GM12878 (cell line): ENCODE results near the gene HSD17B11. TPM values are rescaled to one million over a fixed set of nuclear protein-coding genes. Genes with fewer than 3 reads are reported as not detected.

ENCODE experiments used
- ATAC-seq: fragments of 200-7000 bp; cut with Tn5 transposase; 3 replicates; pipeline ENCODE4 v1.9.1; 2020; ENCODE audit warnings: mild to moderate bottlenecking, moderate library complexity
- BruUV-seq: library from RNA; stranded (reverse); fragments of 400-500 nt; replicated peaks from 2 replicates; lab custom pipeline; 2021; lab: Mats Ljungman, UMichigan
- CTCF ChIA-PET: fragments of 300-600 bp; sonication (Branson Sonifier 250); formaldehyde crosslinking; extraction: SDS; loops from one replicate; lab custom pipeline; 2021; ENCODE audit warnings: inconsistent platforms; lab: Yijun Ruan, JAX
- POLR2A ChIA-PET: fragments of 350-600 bp; formaldehyde crosslinking; extraction: SDS; loops from one replicate; lab custom pipeline; 2021; ENCODE audit warnings: inconsistent platforms; lab: Charles Lee
- RAD21 ChIA-PET: fragments of 300-600 bp; sonication (Branson Sonifier 250); formaldehyde crosslinking; loops from one replicate; lab custom pipeline; 2023; ENCODE audit warnings: antibody characterized with exemption; ENCODE audit not compliant: unreplicated experiment; lab: Charles Lee
- SMC1A ChIA-PET: fragments of 300-600 bp; sonication (Branson Sonifier 250); formaldehyde crosslinking; loops from one replicate; lab custom pipeline; 2023; ENCODE audit not compliant: unreplicated experiment, uncharacterized antibody; lab: Charles Lee
- DNase-seq: peaks from one replicate; pipeline ENCODE4 v3.0.0-alpha.2; 2011; ENCODE audit warnings: low read depth, low spot score
- FAIRE-seq: peaks from 3 replicates; lab custom pipeline; 2011; peaks lifted over from hg19 to GRCh38; lab: Jason Lieb, UNC
- H2AFZ ChIP-seq: 2 replicates; pipeline ENCODE4 v1.6.0; 2011; ENCODE audit warnings: low read depth, low read length, control low read depth; ENCODE audit not compliant: control insufficient read depth
- H3K27ac ChIP-seq: 2 replicates; pipeline ENCODE4 v1.5.1; 2011; ENCODE audit warnings: control low read depth; ENCODE audit not compliant: control insufficient read depth, insufficient read depth
- H3K27me3 ChIP-seq, 2 experiments: replicated peaks in 1 of 2; 2 replicates each; pipeline versions ENCODE4 v1.6.0 to v1.6.1; 2011; ENCODE audit warnings: low read length in 1 of 2; ENCODE audit not compliant: control insufficient read depth in 2 of 2, insufficient read depth in 2 of 2
- H3K36me3 ChIP-seq, 2 experiments: 2 replicates each; pipeline ENCODE4 v1.5.1; 2011; ENCODE audit warnings: low read length in 1 of 2; ENCODE audit not compliant: control insufficient read depth in 2 of 2, insufficient read depth in 2 of 2
- H3K4me1 ChIP-seq: 2 replicates; pipeline ENCODE4 v1.6.1; 2011; ENCODE audit warnings: mild to moderate bottlenecking, low read length, moderate library complexity, mixed read lengths; ENCODE audit not compliant: control insufficient read depth, insufficient read depth
- H3K4me2 ChIP-seq: 2 replicates; pipeline ENCODE4 v1.6.0; 2011; ENCODE audit warnings: control low read depth; ENCODE audit not compliant: control insufficient read depth, insufficient read depth
- H3K4me3 ChIP-seq: fragments of 200-600 bp; sonication (generic); 2 replicates; pipeline ENCODE4 v1.5.1; 2016
- H3K79me2 ChIP-seq: 2 replicates; pipeline ENCODE4 v1.6.0; 2011; ENCODE audit warnings: low read length; ENCODE audit not compliant: control insufficient read depth, insufficient read depth
- H3K9ac ChIP-seq: 2 replicates; pipeline ENCODE4 v1.8.0; 2011; ENCODE audit warnings: low read length, control low read depth, mixed read lengths; ENCODE audit not compliant: control insufficient read depth, insufficient read depth
- H3K9me3 ChIP-seq: replicated peaks from 3 replicates; pipeline ENCODE4 v1.5.1; 2011; ENCODE audit warnings: mild to moderate bottlenecking, low read length; ENCODE audit not compliant: control insufficient read depth, insufficient read depth
- H4K20me1 ChIP-seq: 2 replicates; pipeline ENCODE4 v1.6.0; 2011; ENCODE audit not compliant: control insufficient read depth, insufficient read depth
- GATAD2B ChIP-seq: fragments of 450-650 bp; conservative IDR thresholded peaks from 2 replicates; pipeline ENCODE4 v1.6.1; 2017; ENCODE audit warnings: low read depth, mild to moderate bottlenecking, moderate library complexity
- NKRF ChIP-seq: fragments of 450-650 bp; conservative IDR thresholded peaks from 2 replicates; pipeline ENCODE4 v1.6.1; 2017; ENCODE audit warnings: mild to moderate bottlenecking, moderate library complexity
- WRNIP1 ChIP-seq: IDR thresholded peaks from 2 replicates; pipeline ENCODE4 v1.6.1; 2011; ENCODE audit warnings: low read depth, low read length, improper control_type of control experiment, borderline replicate concordance
- WGBS: methylation state at CpG from one replicate; pipeline ENCODE4 v1.1.6; 2016; ENCODE audit warnings: low lambda C conversion rate; ENCODE audit not compliant: insufficient replicate concordance, insufficient coverage; ENCODE audit errors: missing lambda C conversion rate; 5-methylcytosine and 5-hydroxymethylcytosine counted together
- in situ Hi-C: fragments of 300-500 bp; cut with MboI; formaldehyde crosslinking; loops from 9 replicates; pipeline ENCODE4 v1.14.3; 2018; ENCODE audit warnings: mixed read lengths
- intact Hi-C: fragments of 100-400 bp; cut with micrococcal nuclease; formaldehyde crosslinking; loops from one replicate; pipeline ENCODE4 v1.14.2; 2022; ENCODE audit not compliant: unreplicated experiment
- polyA plus RNA-seq, 11 experiments: library from polyadenylated mRNA; depleted of rRNA in 4 of 11; unstranded in 6 of 11; stranded (reverse) in 5 of 11; fragments of >200 nt; fragmentation: Nextera tagmentation in 4 of 11; fragmentation: Illumina TruSeq in 1 of 11; extraction: Ambion mirVana in 4 of 11; extraction: Trizol in 1 of 11; gene quantifications; 1 replicate in 1 of 11; 2 replicates in 10 of 11; pipeline versions ENCODE4 v1.2.1 to v1.2.3, GENCODE V29; 2011 to 2016; ENCODE audit warnings: inconsistent platforms in 2 of 11, missing spikeins in 2 of 11, low read depth in 1 of 11
- total RNA-seq, 4 experiments: library from RNA; depleted of rRNA in 3 of 4; stranded (reverse); fragments of >200 nt in 3 of 4; fragmentation: Illumina TruSeq in 1 of 4; extraction: Trizol in 1 of 4; gene quantifications; 2 replicates each; pipeline versions ENCODE4 v1.2.1 to v1.2.3, GENCODE V29; 2013 to 2021

The HSD17B11 gene
- total and polyA plus RNA-seq, 10 of the 15 experiments (the other 5 are each of a cell fraction or from before 2014, with no cell fraction given), result 10.3 to 29.5 (median 17.7) TPM

DNA sequence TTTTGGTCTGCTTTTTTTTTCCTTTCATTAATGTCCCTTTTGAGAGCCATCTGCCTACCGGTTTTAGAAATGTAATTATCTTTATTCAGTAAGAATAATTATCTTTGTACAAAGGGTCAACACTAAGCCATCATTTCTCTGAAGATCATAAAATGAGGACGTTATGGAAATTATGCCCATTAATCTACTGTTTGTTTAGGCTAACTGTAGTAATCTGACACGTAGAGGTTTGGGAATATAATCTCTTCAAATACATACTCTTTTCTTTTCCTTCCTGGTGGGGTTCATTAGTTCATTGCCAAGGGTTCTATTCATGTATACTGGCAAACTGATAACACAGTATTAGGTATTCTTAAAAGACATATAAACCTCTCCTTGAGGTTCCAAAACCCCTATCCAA lies 64.5 kb downstream of the HSD17B11 start:
- WGBS, result 12% methylated on average over 3 of the region's 3 CpGs
- H4K20me1 ChIP-seq, result no peaks in the 10 kb centered on the region
- no peaks in the 10 kb centered on the region for H3K27me3 ChIP-seq
- TF ChIP-seq GATAD2B, result no peak
- no peaks in the 10 kb centered on the region for H3K79me2 ChIP-seq
- DNase-seq, result no peak
- H3K9me3 ChIP-seq, result no peaks in the 10 kb centered on the region
- H3K4me1 ChIP-seq, result no peaks in the 10 kb centered on the region
- CTCF ChIA-PET, result no interaction called here
- no TSS peak for BruUV-seq
- FAIRE-seq, result no peak
- no peak overlapping the region for H3K4me2 ChIP-seq
- POLR2A ChIA-PET, result no interaction called here
- in situ Hi-C loops, result no loop called here
- RAD21 ChIA-PET, result no interaction called here
- no peak overlapping the region for H2AFZ ChIP-seq
- SMC1A ChIA-PET, result no interaction called here
- no peak for ATAC-seq
- no peak overlapping the region for H3K4me3 ChIP-seq
- H3K9ac ChIP-seq, result no peak overlapping the region
- intact Hi-C loops, result no loop called here
- no peaks in the 10 kb centered on the region for H3K36me3 ChIP-seq
- H3K27ac ChIP-seq, result no peak overlapping the region

- 9% methylated on average over 2 of the region's 2 CpGs for whole genome bisulfite sequencing
- no peaks in the 10 kb centered on the region for H3K36me3 ChIP-seq
- H3K9ac ChIP-seq, result no peak within 1 kb of the TSS
- no peaks in the 10 kb centered on the region for H3K27me3 ChIP-seq
- no peaks in the 10 kb centered on the region for H3K9me3 ChIP-seq
- ATAC-seq (no peak), DNase-seq (no peak), FAIRE-seq (no peak)
- H2AFZ ChIP-seq, result no peak within 1 kb of the TSS
- H3K4me2 ChIP-seq, result no peak within 1 kb of the TSS
- intact Hi-C loops, result no loop called here
- POLR2A ChIA-PET, result no interaction called here
- SMC1A ChIA-PET, result no interaction called here
- no peaks in the 10 kb centered on the region for H3K79me2 ChIP-seq
- no peak within 1 kb of the TSS for H3K4me3 ChIP-seq
- in situ Hi-C loops, result no loop called here
- RAD21 ChIA-PET, result no interaction called here
- BruUV-seq, result no TSS peak
- CTCF ChIA-PET, result interaction anchor here (1.0 kb wide), 1 partner anchor 10 kb away, joined by 4 read pairs; no protein-coding TSS in a partner anchor
- no peaks in the 10 kb centered on the region for H4K20me1 ChIP-seq
- no peak within 1 kb of the TSS for H3K27ac ChIP-seq
- no peaks in the 10 kb centered on the region for H3K4me1 ChIP-seq
- TF ChIP-seq NKRF (no peak), WRNIP1 (no peak)
Measured at GRCh38 chr4:87322754-87323153, 68.2 kb downstream of the HSD17B11 start, which contains the start of gene HSD17B13. Gene HSD17B13 (minus strand): TSS chr4:87322882. CDS start chr4:87322841, 41 bp downstream.
